Activated CD8-positive, alpha-beta memory T cell treated with anti-CD3 and anti-CD28 coated beads for 48 hours (primary cell): ENCODE results near the gene MRPL17.

Experiments
- DNase-seq, 3 experiments: peaks; one replicate each; pipeline ENCODE4 v3.0.0-alpha.2; 2020; ENCODE audit warnings: low read depth in 2 of 3, low spot score in 2 of 3

The MRPL17 gene

GRCh38 chr11:6655020-6655789 lies 27.9 kb downstream of the MRPL17 start:
- no peak for DNase-seq

- no peak for DNase-seq
Observed at GRCh38 chr11:6654281-6655019, 28.7 kb downstream of the MRPL17 start.

- no peak for DNase-seq
Observed at GRCh38 chr11:6653656-6654055, 29.5 kb downstream of the MRPL17 start.

GRCh38 chr11:6653097-6653496 lies 30.0 kb downstream of the MRPL17 start:
- DNase-seq = no peak

- DNase-seq = no peak
Observed at GRCh38 chr11:6652182-6652581, 31.0 kb downstream of the MRPL17 start.

- DNase-seq = no peak
Observed at GRCh38 chr11:6650980-6651379, 32.2 kb downstream of the MRPL17 start.

- DNase-seq = no peak
Observed at GRCh38 chr11:6650104-6650503, 33.0 kb downstream of the MRPL17 start.

GRCh38 chr11:6648501-6648900 lies 34.6 kb downstream of the MRPL17 start:
- DNase-seq = no peak

GRCh38 chr11:6647836-6648235 lies 35.3 kb downstream of the MRPL17 start:
- DNase-seq = no peak

GRCh38 chr11:6646918-6647679 lies 36.0 kb downstream of the MRPL17 start:
- DNase-seq = no peak

- DNase-seq = no peak
Observed at GRCh38 chr11:6646576-6646917, 36.6 kb downstream of the MRPL17 start.

GRCh38 chr11:6646071-6646470 lies 37.1 kb downstream of the MRPL17 start:
- no peak for DNase-seq

- DNase-seq = no peak
Observed at GRCh38 chr11:6642957-6643356, 40.2 kb downstream of the MRPL17 start.

- no peak for DNase-seq
Observed at GRCh38 chr11:6640985-6641701, 42.0 kb downstream of the MRPL17 start.

GRCh38 chr11:6640036-6640984 lies 42.8 kb downstream of the MRPL17 start:
- DNase-seq = no peak

- DNase-seq = no peak
Observed at GRCh38 chr11:6638429-6638828, 44.7 kb downstream of the MRPL17 start.

- no peak for DNase-seq
Observed at GRCh38 chr11:6637871-6638270, 45.3 kb downstream of the MRPL17 start.

- DNase-seq = no peak
Observed at GRCh38 chr11:6636480-6636879, 46.7 kb downstream of the MRPL17 start.

GRCh38 chr11:6635082-6635932 lies 47.8 kb downstream of the MRPL17 start:
- no peak for DNase-seq
